GM21381 (cell line): Measurements from ENCODE around the gene PTCD1.

Experiments used
- ATAC-seq: cut with Tn5 transposase; IDR thresholded peaks from one replicate; pipeline ENCODE4 v1.9.1; 2021; ENCODE audit warnings: mild to moderate bottlenecking, moderate library complexity; ENCODE audit not compliant: unreplicated experiment

Gene PTCD1

GRCh38 chr7:99410635-99411034 is 28.0 kb downstream of the PTCD1 start:
- no peak for ATAC-seq

GRCh38 chr7:99409806-99410205 is 28.8 kb downstream of the PTCD1 start:
- ATAC-seq: no peak

- no peak for ATAC-seq
These were observed 29.4 kb downstream of the PTCD1 start for GRCh38 chr7:99409192-99409572.

- peak; percentile 74 for ATAC-seq
These were observed 30.0 kb downstream of the PTCD1 start, which contains the start of the genes BUD31 and PDAP1 for GRCh38 chr7:99408379-99409191. BUD31 (plus strand) TSS chr7:99408969; CDS start chr7:99411093, 2,124 bp downstream. PDAP1 (minus strand) TSS chr7:99408597; CDS start chr7:99408548, 49 bp downstream.

GRCh38 chr7:99407872-99408378 is 30.7 kb downstream of the PTCD1 start:
- no peak for ATAC-seq

GRCh38 chr7:99406557-99406956 is 32.0 kb downstream of the PTCD1 start:
- no peak for ATAC-seq

GRCh38 chr7:99404977-99405320 is 33.6 kb downstream of the PTCD1 start:
- no peak for ATAC-seq

GRCh38 chr7:99404235-99404976 is 34.2 kb downstream of the PTCD1 start:
- no peak for ATAC-seq

GRCh38 chr7:99403764-99404163 is 34.8 kb downstream of the PTCD1 start:
- ATAC-seq: no peak

- ATAC-seq: no peak
These were observed 35.7 kb downstream of the PTCD1 start for GRCh38 chr7:99402854-99403253.

GRCh38 chr7:99399597-99399996 is 39.0 kb downstream of the PTCD1 start:
- ATAC-seq: no peak

GRCh38 chr7:99398891-99399445 is 39.6 kb downstream of the PTCD1 start:
- no peak for ATAC-seq

- no peak for ATAC-seq
These were observed 41.2 kb downstream of the PTCD1 start for GRCh38 chr7:99397297-99397983.

GRCh38 chr7:99396418-99397296 is 41.9 kb downstream of the PTCD1 start:
- no peak for ATAC-seq

GRCh38 chr7:99395616-99396327 is 42.8 kb downstream of the PTCD1 start:
- ATAC-seq: no peak

GRCh38 chr7:99394188-99394502 is 44.5 kb downstream of the PTCD1 start:
- ATAC-seq: no peak

GRCh38 chr7:99393355-99394187 is 45.0 kb downstream of the PTCD1 start:
- ATAC-seq: no peak

- ATAC-seq: peak; percentile 66
These were observed 45.8 kb downstream of the PTCD1 start for GRCh38 chr7:99392659-99393354.
